Measurements from ENCODE around the gene ZNF764. TPM values are rescaled to one million over a fixed set of nuclear protein-coding genes. Genes with fewer than 3 reads are reported as not detected.

The ZNF764 gene
- total and polyA plus RNA-seq, 9 of the 15 experiments (the other 6 are each of a cell fraction or from before 2014, with no cell fraction given): 0.69 to 10.1 (median 4.1) TPM

DNA sequence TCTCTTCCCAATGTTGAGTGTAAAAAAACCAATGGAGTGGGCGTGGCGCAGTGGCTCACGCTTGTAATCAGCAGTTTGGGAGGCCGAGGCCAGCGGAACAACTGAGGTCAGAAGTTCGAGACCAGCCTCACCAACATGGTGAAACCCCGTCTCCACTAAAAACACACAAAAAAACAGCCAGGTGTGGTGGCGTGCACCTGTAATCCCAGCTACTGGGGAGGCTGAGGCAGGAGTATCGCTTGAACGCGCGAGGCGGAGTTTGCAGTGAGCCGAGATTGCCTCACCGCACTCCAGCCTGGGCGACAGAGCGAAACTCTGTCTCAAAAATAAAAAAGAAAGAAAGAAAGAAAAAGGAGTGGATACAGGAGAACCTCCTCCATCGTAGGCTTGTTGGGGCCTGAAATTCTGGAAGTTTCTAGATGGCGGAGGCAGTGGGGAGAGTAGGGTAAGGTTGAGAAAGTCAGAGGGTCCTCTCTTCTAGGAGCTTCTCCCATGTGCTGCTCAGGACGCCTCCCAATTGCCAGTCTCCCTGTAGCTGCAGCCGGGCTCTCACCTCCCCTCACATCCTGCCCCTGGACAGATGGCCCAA is 709 bp upstream of the ZNF764 start (continued):
- no peak for TF ChIP-seq CLOCK (CRISPR knock-in tag; IDR thresholded peaks at IDR 0.05; ENCODE audit: borderline replicate concordance)
- TF ChIP-seq ZNF347 (CRISPR knock-in tag; IDR thresholded peaks at IDR 0.05; ENCODE audit: low read depth): no peak
- TF ChIP-seq CBX2 (IDR thresholded peaks at IDR 0.05; ENCODE audit: insufficient read depth, low read length, poor library complexity, severe bottlenecking): no peak
- TF ChIP-seq CC2D1A (IDR thresholded peaks at IDR 0.05): peak; percentile 40; the same call in 1 of the 2 replicates
- TF ChIP-seq DEAF1 (CRISPR knock-in tag; IDR thresholded peaks at IDR 0.05): no peak
- TF ChIP-seq, protein P1, sequence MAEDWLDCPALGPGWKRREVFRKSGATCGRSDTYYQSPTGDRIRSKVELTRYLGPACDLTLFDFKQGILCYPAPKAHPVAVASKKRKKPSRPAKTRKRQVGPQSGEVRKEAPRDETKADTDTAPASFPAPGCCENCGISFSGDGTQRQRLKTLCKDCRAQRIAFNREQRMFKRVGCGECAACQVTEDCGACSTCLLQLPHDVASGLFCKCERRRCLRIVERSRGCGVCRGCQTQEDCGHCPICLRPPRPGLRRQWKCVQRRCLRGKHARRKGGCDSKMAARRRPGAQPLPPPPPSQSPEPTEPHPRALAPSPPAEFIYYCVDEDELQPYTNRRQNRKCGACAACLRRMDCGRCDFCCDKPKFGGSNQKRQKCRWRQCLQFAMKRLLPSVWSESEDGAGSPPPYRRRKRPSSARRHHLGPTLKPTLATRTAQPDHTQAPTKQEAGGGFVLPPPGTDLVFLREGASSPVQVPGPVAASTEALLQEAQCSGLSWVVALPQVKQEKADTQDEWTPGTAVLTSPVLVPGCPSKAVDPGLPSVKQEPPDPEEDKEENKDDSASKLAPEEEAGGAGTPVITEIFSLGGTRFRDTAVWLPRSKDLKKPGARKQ (CRISPR knock-in tag; IDR thresholded peaks at IDR 0.05): peak; percentile 95
- no peak for TF ChIP-seq ILK (tag; IDR thresholded peaks at IDR 0.05; ENCODE audit: borderline replicate concordance, low read depth)
- no peak for TF ChIP-seq NCOA6 (IDR thresholded peaks at IDR 0.05)
- TF ChIP-seq, protein P2, sequence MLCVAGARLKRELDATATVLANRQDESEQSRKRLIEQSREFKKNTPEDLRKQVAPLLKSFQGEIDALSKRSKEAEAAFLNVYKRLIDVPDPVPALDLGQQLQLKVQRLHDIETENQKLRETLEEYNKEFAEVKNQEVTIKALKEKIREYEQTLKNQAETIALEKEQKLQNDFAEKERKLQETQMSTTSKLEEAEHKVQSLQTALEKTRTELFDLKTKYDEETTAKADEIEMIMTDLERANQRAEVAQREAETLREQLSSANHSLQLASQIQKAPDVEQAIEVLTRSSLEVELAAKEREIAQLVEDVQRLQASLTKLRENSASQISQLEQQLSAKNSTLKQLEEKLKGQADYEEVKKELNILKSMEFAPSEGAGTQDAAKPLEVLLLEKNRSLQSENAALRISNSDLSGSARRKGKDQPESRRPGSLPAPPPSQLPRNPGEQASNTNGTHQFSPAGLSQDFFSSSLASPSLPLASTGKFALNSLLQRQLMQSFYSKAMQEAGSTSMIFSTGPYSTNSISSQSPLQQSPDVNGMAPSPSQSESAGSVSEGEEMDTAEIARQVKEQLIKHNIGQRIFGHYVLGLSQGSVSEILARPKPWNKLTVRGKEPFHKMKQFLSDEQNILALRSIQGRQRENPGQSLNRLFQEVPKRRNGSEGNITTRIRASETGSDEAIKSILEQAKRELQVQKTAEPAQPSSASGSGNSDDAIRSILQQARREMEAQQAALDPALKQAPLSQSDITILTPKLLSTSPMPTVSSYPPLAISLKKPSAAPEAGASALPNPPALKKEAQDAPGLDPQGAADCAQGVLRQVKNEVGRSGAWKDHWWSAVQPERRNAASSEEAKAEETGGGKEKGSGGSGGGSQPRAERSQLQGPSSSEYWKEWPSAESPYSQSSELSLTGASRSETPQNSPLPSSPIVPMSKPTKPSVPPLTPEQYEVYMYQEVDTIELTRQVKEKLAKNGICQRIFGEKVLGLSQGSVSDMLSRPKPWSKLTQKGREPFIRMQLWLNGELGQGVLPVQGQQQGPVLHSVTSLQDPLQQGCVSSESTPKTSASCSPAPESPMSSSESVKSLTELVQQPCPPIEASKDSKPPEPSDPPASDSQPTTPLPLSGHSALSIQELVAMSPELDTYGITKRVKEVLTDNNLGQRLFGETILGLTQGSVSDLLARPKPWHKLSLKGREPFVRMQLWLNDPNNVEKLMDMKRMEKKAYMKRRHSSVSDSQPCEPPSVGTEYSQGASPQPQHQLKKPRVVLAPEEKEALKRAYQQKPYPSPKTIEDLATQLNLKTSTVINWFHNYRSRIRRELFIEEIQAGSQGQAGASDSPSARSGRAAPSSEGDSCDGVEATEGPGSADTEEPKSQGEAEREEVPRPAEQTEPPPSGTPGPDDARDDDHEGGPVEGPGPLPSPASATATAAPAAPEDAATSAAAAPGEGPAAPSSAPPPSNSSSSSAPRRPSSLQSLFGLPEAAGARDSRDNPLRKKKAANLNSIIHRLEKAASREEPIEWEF (CRISPR knock-in tag; IDR thresholded peaks at IDR 0.05): no peak
- no peak for TF ChIP-seq FIP1L1 (IDR thresholded peaks at IDR 0.05; ENCODE audit: low read depth, low read length, poor library complexity, severe bottlenecking)
- no peak for TF ChIP-seq ZNF124 (CRISPR knock-in tag; IDR thresholded peaks at IDR 0.05)
- peak; percentile 56; the same call in 1 of the 2 replicates for TF ChIP-seq ZNF512 (tag; IDR thresholded peaks at IDR 0.05)

All from K562 (cell line).